CD8-positive, alpha-beta memory T cell (primary cell): ENCODE measurements around the gene NEURL1B. TPM values are rescaled to one million over a fixed set of nuclear protein-coding genes. Genes with fewer than 3 reads are reported as not detected.

Source experiments
- CTCF ChIA-PET: fragments of 350-600 bp; sonication (Branson Sonifier 250); formaldehyde crosslinking; loops from one replicate; lab custom pipeline; 2021; ENCODE audit warnings: antibody characterized with exemption; lab: Charles Lee
- POLR2A ChIA-PET: fragments of 350-600 bp; sonication (Branson Sonifier 250); formaldehyde crosslinking; loops from one replicate; lab custom pipeline; 2021; ENCODE audit warnings: antibody characterized with exemption; lab: Charles Lee
- DNase-seq, 5 donors: peaks; one replicate each; pipeline versions ENCODE4 v3.0.0 to v3.0.0-alpha.2; 2020 to 2022; ENCODE audit warnings: mixed read lengths in 1 of 5
- H3K27ac ChIP-seq: one replicate; pipeline ENCODE4 v1.7.0; 2013; ENCODE audit warnings: low read depth, mild to moderate bottlenecking, low read length, moderate library complexity
- H3K27me3 ChIP-seq: 2 replicates; pipeline ENCODE4 v1.7.0; 2013; ENCODE audit warnings: low read length, mild to moderate bottlenecking; ENCODE audit not compliant: insufficient read depth, poor library complexity, severe bottlenecking
- H3K36me3 ChIP-seq: 2 replicates; pipeline ENCODE4 v1.7.0; 2013; ENCODE audit warnings: mild to moderate bottlenecking, low read length, moderate library complexity; ENCODE audit not compliant: insufficient read depth
- H3K4me1 ChIP-seq: 2 replicates; pipeline ENCODE4 v1.7.0; 2013; ENCODE audit warnings: mild to moderate bottlenecking, low read length, moderate library complexity; ENCODE audit not compliant: insufficient read depth
- H3K4me3 ChIP-seq: 2 replicates; pipeline ENCODE4 v1.7.0; 2013; ENCODE audit warnings: mild to moderate bottlenecking, low read length
- H3K9me3 ChIP-seq: 2 replicates; pipeline ENCODE4 v1.7.0; 2013; ENCODE audit warnings: mild to moderate bottlenecking, low read length
- H3K27ac Mint-ChIP-seq, 8 donors: one replicate each; pipeline ENCODE4 v1.8.0; 2020 to 2021; ENCODE audit warnings: mixed read lengths in 8 of 8, mild to moderate bottlenecking in 6 of 8, inconsistent platforms in 3 of 8, moderate library complexity in 3 of 8
- H3K27me3 Mint-ChIP-seq, 2 donors: one replicate each; pipeline ENCODE4 v1.8.0; 2020 to 2021; ENCODE audit warnings: mixed read lengths in 2 of 2, mild to moderate bottlenecking in 1 of 2, moderate library complexity in 1 of 2
- H3K36me3 Mint-ChIP-seq, 3 donors: one replicate each; pipeline ENCODE4 v1.8.0; 2020 to 2021; ENCODE audit warnings: mixed read lengths in 3 of 3, inconsistent platforms in 1 of 3, mild to moderate bottlenecking in 1 of 3
- H3K4me1 Mint-ChIP-seq, 3 donors: one replicate each; pipeline ENCODE4 v1.8.0; 2020 to 2021; ENCODE audit warnings: mixed read lengths in 3 of 3, inconsistent platforms in 1 of 3, mild to moderate bottlenecking in 1 of 3
- H3K4me3 Mint-ChIP-seq, 7 donors: one replicate each; pipeline ENCODE4 v1.8.0; 2020 to 2021; ENCODE audit warnings: mixed read lengths in 7 of 7, mild to moderate bottlenecking in 6 of 7, moderate library complexity in 4 of 7, inconsistent platforms in 2 of 7
- H3K9me3 Mint-ChIP-seq, 5 donors: one replicate each; pipeline ENCODE4 v1.8.0; 2020 to 2022; ENCODE audit warnings: mixed read lengths in 5 of 5, mild to moderate bottlenecking in 3 of 5, moderate library complexity in 2 of 5, inconsistent platforms in 1 of 5
- polyA plus RNA-seq: library from polyadenylated mRNA; unstranded; fragments of 300-500 nt; fragmentation: Illumina TruSeq; gene quantifications from one replicate; pipeline ENCODE4 v1.2.3, GENCODE V29; 2021
- total RNA-seq, 2 experiments: library from RNA; stranded (reverse); gene quantifications; one replicate each; pipeline ENCODE4 v1.2.3, GENCODE V29; 2021

NEURL1B gene
- total and polyA plus RNA-seq, 3 experiments from 2014 or later: 0.04 to 0.13 TPM; not detected in 1

GRCh38 chr5:172733131-172733973 is 92.3 kb downstream of the NEURL1B start:
- no peaks in the 10 kb centered on the region for H3K36me3 ChIP-seq
- no peak for DNase-seq
- Mint-ChIP-seq H3K27me3 (no peaks in the 10 kb centered on the region), H3K9me3 (no peaks in the 10 kb centered on the region), H3K4me3 (no peak overlapping the region), H3K4me1 (peaks cover 0 to 5% (median 0%) of the 10 kb centered on the region in 3 donors), H3K27ac (peak overlapping the region in 3 of 8 donors; percentile 17 to 68 (median 25)), H3K36me3 (no peaks in the 10 kb centered on the region)
- H3K4me1 ChIP-seq: no peaks in the 10 kb centered on the region
- H3K9me3 ChIP-seq: no peaks in the 10 kb centered on the region
- ChIA-PET POLR2A (no interaction called here), CTCF (interaction anchor here (1.3 to 2.5 kb wide), 5 partner anchors 16 to 199 kb away, joined by 4 to 11 read pairs (median 7); no protein-coding TSS in a partner anchor)
- H3K27ac ChIP-seq: no peak overlapping the region
- no peak overlapping the region for H3K4me3 ChIP-seq
- H3K27me3 ChIP-seq: no peaks in the 10 kb centered on the region

GRCh38 chr5:172733974-172734346 is 92.9 kb downstream of the NEURL1B start:
- Histone ChIP-seq H3K4me3 (no peak overlapping the region), H3K27me3 (no peaks in the 10 kb centered on the region), H3K9me3 (no peaks in the 10 kb centered on the region), H3K36me3 (no peaks in the 10 kb centered on the region), H3K4me1 (no peaks in the 10 kb centered on the region), H3K27ac (no peak overlapping the region)
- H3K4me1 Mint-ChIP-seq: peaks cover 0 to 5% (median 0%) of the 10 kb centered on the region in 3 donors
- ChIA-PET CTCF (interaction anchor here (1.3 to 2.5 kb wide), 4 partner anchors 17 to 199 kb away, joined by 4 to 11 read pairs (median 8); no protein-coding TSS in a partner anchor), POLR2A (no interaction called here)
- no peaks in the 10 kb centered on the region for H3K9me3 Mint-ChIP-seq
- no peaks in the 10 kb centered on the region for H3K36me3 Mint-ChIP-seq
- H3K27me3 Mint-ChIP-seq: no peaks in the 10 kb centered on the region
- no peak overlapping the region for H3K4me3 Mint-ChIP-seq
- DNase-seq: no peak
- peak overlapping the region in 1 of 8 donors; percentile 43 for H3K27ac Mint-ChIP-seq

- H3K36me3 ChIP-seq: no peaks in the 10 kb centered on the region
- no peak overlapping the region for H3K4me3 ChIP-seq
- Mint-ChIP-seq H3K36me3 (no peaks in the 10 kb centered on the region), H3K27me3 (no peaks in the 10 kb centered on the region), H3K27ac (peak overlapping the region in 4 of 8 donors; percentile 8 to 54 (median 24)), H3K9me3 (no peaks in the 10 kb centered on the region), H3K4me3 (no peak overlapping the region), H3K4me1 (peaks cover 0 to 5% (median 0%) of the 10 kb centered on the region in 3 donors)
- no peaks in the 10 kb centered on the region for H3K27me3 ChIP-seq
- CTCF ChIA-PET: interaction anchor here (2.3 kb wide), 1 partner anchor 18 kb away, joined by 7 read pairs; no protein-coding TSS in a partner anchor
- no peak for DNase-seq
- POLR2A ChIA-PET: no interaction called here
- H3K4me1 ChIP-seq: no peaks in the 10 kb centered on the region
- H3K27ac ChIP-seq: no peak overlapping the region
- H3K9me3 ChIP-seq: no peaks in the 10 kb centered on the region
These were observed 94.2 kb downstream of the NEURL1B start for GRCh38 chr5:172735141-172735831.

- no peaks in the 10 kb centered on the region for H3K9me3 Mint-ChIP-seq
- CTCF ChIA-PET: interaction anchor here (1.0 kb wide), 1 partner anchor 196 kb away, joined by 3 read pairs; no protein-coding TSS in a partner anchor
- Histone ChIP-seq H3K4me1 (no peaks in the 10 kb centered on the region), H3K27me3 (no peaks in the 10 kb centered on the region), H3K4me3 (no peak overlapping the region), H3K9me3 (no peaks in the 10 kb centered on the region), H3K36me3 (no peaks in the 10 kb centered on the region), H3K27ac (no peak overlapping the region)
- H3K4me3 Mint-ChIP-seq: no peak overlapping the region
- POLR2A ChIA-PET: no interaction called here
- H3K36me3 Mint-ChIP-seq: no peaks in the 10 kb centered on the region
- H3K27me3 Mint-ChIP-seq: no peaks in the 10 kb centered on the region
- peak overlapping the region in 2 of 8 donors; percentile 14 to 54 for H3K27ac Mint-ChIP-seq
- DNase-seq: no peak
- peaks cover 3 to 5% (median 4%) of the 10 kb centered on the region in 3 donors for H3K4me1 Mint-ChIP-seq
These were observed 95.6 kb downstream of the NEURL1B start for GRCh38 chr5:172736508-172737135.

- no peaks in the 10 kb centered on the region for H3K9me3 ChIP-seq
- no peak overlapping the region for H3K4me3 Mint-ChIP-seq
- H3K27me3 Mint-ChIP-seq: no peaks in the 10 kb centered on the region
- H3K4me1 Mint-ChIP-seq: peaks cover 9 to 24% (median 14%) of the 10 kb centered on the region in 3 donors
- H3K4me3 ChIP-seq: no peak overlapping the region
- H3K27me3 ChIP-seq: no peaks in the 10 kb centered on the region
- no peaks in the 10 kb centered on the region for H3K36me3 Mint-ChIP-seq
- CTCF ChIA-PET: interaction anchor here (0.7 kb wide), 2 partner anchors 35 to 436 kb away, joined by 3 read pairs; no protein-coding TSS in a partner anchor
- no peaks in the 10 kb centered on the region for H3K36me3 ChIP-seq
- no peaks in the 10 kb centered on the region for H3K4me1 ChIP-seq
- no peak for DNase-seq
- H3K27ac ChIP-seq: no peak overlapping the region
- peak overlapping the region in 1 of 8 donors; percentile 77 for H3K27ac Mint-ChIP-seq
- POLR2A ChIA-PET: interaction anchor here (0.6 kb wide), 1 partner anchor 29 kb away, joined by 4 read pairs; no protein-coding TSS in a partner anchor
- no peaks in the 10 kb centered on the region for H3K9me3 Mint-ChIP-seq
These were observed 98.3 kb downstream of the NEURL1B start for GRCh38 chr5:172739375-172739774.

- Mint-ChIP-seq H3K4me3 (no peak overlapping the region), H3K4me1 (peaks cover 15 to 35% (median 17%) of the 10 kb centered on the region in 3 donors), H3K9me3 (no peaks in the 10 kb centered on the region), H3K27me3 (no peaks in the 10 kb centered on the region), H3K27ac (peak overlapping the region in 4 of 8 donors; percentile 3 to 75 (median 46)), H3K36me3 (no peaks in the 10 kb centered on the region)
- Histone ChIP-seq H3K27me3 (no peaks in the 10 kb centered on the region), H3K9me3 (no peaks in the 10 kb centered on the region), H3K27ac (no peak overlapping the region), H3K4me1 (no peaks in the 10 kb centered on the region), H3K36me3 (no peaks in the 10 kb centered on the region), H3K4me3 (no peak overlapping the region)
- CTCF ChIA-PET: interaction anchor here (1.1 kb wide), 1 partner anchor 24 kb away, joined by 4 read pairs; no protein-coding TSS in a partner anchor
- DNase-seq: no peak
- POLR2A ChIA-PET: interaction anchor here (0.6 kb wide), 1 partner anchor 9 kb away, joined by 3 read pairs; no protein-coding TSS in a partner anchor
These were observed 99.6 kb downstream of the NEURL1B start for GRCh38 chr5:172740428-172741205.
